ENCODE data around the gene SETD6.
"Not testable (repeated sequence)": the region's sequence is repeated elsewhere in the genome, so short reads cannot be mapped to it uniquely, and the experiment has no call there.

Gene SETD6

DNA sequence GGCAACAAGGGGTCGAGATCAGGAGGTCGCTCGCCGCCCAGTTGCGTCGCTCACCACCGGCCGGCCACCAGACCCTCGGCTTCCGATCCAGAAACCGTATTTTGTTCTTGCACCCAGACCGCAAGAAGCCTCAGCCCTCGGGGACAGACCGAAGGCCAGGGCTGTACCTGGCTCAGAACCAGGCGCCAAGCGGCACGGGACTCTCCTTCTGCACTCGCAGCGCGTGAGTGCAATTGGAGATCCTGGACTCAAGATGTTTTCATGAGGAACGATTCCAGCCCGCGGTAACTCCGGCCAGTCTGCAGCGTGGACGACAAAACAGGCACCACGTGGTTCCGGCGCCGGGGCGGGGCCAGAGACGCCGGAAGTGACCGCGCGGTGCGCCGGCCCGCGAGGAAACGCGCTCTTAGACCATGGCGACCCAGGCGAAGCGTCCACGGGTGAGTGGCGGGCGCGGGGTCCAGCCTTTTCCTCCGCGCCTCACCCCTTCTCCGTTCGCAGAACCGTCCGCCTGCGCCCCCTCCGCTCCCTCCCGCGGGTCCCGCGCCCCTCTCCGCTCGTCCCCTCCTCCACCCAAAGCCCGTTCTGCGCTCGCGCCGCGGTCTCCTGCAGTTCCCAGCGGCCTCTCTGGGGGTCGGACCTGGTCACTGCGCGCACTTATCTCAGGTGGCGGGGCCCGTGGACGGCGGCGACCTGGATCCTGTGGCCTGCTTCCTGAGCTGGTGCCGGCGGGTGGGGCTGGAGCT is at the start of gene SETD6:
Gene SETD6, plus strand, starts transcription at position 393 of the 746 bp plus-strand sequence. Its CDS starts 21 bp downstream, at position 414.
- DNase-seq (ENCODE audit: low read depth): peak; percentile 91

DNA sequence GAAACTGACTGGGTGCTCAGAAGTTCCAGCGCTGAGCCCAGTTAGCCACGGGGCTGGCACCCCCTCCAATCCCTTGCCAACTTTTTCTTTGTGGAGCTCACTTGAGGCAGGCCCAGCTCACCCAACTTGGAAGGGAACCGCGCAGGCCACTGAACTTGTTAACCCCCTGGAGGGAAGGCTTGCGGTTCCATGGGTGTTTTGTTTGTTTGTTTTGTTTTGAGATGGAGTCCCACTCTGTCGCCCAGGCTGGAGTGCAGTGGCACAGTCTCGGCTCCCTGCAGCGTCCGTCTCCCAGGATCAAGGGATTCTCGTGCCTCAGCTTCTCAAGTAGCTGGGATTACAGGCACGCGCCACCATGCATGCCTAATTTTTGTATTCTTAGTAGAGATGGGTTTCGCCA is 49.5 kb upstream of the SETD6 start:
- DNase-seq (ENCODE audit: low read depth): no peak

- no peak for DNase-seq (ENCODE audit: low read depth)
Observed at GRCh38 chr16:58466396-58466795, 48.9 kb upstream of the SETD6 start.

GRCh38 chr16:58467905-58468304 is 47.4 kb upstream of the SETD6 start:
- no peak for DNase-seq (ENCODE audit: low read depth)

- no peak for DNase-seq (ENCODE audit: low read depth)
Observed at GRCh38 chr16:58471209-58471975, 43.9 kb upstream of the SETD6 start.

DNA sequence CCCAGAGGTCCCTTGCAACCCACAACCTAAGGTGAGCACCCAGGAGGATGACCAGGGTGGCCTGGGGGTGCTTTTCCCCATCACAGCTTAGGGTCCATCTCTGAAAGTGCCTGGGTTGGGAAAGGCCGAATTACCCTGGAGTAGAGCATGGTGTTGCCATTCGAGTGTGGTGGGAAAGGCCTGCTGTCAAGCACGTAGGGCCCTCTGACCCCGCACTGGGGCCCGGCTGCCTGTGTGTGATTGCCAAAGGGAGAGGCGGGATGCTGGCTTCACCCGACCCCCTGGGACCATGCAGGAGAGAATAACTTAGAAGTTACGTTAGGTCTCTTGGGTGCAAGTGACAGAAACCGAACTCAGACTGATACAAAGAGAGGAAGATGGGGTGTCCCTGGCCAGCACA is 43.1 kb upstream of the SETD6 start:
- DNase-seq (ENCODE audit: low read depth): no peak

- no peak for DNase-seq (ENCODE audit: low read depth)
Observed at GRCh38 chr16:58472827-58473226, 42.5 kb upstream of the SETD6 start.

DNA sequence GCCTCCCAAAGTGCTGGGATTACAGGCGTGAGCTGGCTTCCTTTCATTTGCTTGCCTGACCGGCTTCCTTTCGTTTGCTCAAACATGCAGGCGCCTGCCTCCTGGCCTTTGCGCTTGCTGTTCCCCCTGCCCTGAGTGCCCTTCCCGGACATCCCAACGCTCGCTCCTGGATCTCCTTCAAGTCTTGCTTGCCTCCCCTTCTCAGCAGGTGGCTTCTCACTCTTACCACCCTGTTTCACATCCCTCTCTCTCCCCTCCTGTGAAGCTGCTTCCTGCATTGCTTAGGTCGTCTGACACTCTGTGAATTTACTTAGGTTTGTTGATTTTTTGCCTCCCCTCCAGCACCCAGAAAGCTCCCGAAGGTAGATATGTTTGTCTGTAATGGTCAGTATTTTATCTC is 41.0 kb upstream of the SETD6 start:
- DNase-seq (ENCODE audit: low read depth): no peak

DNA sequence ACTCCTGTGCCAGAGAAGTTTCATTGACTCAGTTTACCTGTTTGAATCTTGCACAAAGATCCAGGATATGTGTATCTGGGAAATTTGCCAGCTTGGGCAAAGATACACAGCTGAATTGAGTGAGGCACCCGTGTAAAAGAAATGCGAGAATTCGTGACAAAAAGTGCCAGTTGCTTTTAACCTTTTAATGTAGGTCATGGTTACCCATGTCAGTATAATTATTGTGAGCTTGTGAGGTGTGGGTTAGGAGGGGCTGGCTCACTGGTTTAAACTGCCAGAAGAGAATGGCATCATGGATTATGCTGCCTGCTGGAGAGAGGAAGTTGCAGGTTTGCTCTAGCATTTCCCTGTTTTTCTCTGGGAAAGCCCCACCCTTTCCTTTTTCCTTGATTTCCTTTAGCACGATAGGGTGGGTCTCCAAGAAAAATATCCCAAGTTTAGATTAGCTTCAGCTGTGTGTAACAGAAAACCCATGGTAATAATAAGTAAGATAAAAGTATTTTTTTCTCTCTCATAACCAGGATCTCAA is 40.2 kb upstream of the SETD6 start:
- no peak for DNase-seq (ENCODE audit: low read depth)

GRCh38 chr16:58476791-58477190 is 38.5 kb upstream of the SETD6 start:
- no peak for DNase-seq (ENCODE audit: low read depth)

- DNase-seq (ENCODE audit: low read depth): no peak
Observed at GRCh38 chr16:58478427-58478826, 36.9 kb upstream of the SETD6 start.

DNA sequence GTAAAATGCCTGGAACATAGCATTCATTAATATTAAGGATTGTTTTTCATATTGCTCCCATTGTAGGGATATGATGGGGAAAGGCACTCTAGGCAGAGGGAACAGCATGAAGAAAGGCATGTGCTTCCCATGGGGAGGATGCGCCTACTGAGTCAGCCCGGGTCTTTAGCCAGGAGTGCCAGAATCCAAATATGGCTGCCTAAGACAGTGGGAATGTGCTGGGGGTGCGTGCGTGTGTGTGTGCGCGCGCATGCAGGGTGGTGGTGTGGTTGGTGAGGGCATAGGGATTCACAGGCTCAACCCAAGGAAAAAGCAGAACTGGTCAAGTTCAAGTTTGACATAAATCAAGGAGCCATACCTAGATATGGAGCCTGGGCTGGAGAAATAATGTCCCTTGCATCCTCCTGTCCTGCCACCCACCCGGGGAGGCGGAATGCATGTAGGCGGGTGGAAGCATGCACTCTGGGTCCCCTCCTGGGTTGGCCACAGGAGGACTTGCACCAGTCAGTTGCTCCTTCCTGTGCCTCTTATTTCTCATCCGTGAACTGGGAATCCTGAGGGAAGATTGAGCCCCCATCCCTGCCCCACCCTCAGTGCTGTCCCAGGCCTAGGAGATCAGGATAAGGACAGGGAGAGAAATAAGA is 34.0 kb upstream of the SETD6 start:
- DNase-seq (ENCODE audit: low read depth): no peak

DNA sequence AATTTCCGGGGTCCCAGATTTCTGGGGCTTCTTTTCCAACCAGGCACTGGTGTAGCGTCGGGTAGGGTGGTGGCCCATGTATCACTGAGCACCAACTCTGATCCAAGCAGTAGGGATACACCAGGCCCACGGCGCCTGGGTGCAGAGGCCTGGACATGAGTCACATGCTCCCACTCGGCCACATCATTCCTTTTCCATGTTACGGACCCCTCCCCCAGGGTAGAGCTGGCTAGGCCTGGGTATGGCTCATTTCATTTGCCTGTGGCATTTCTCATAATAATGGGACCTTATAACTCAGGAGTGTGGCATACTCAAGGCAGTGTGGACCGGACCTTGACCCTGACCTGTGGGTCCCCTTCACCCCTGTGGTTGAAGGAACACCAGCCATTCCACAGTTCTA is 33.4 kb upstream of the SETD6 start:
- no peak for DNase-seq (ENCODE audit: low read depth)

DNA sequence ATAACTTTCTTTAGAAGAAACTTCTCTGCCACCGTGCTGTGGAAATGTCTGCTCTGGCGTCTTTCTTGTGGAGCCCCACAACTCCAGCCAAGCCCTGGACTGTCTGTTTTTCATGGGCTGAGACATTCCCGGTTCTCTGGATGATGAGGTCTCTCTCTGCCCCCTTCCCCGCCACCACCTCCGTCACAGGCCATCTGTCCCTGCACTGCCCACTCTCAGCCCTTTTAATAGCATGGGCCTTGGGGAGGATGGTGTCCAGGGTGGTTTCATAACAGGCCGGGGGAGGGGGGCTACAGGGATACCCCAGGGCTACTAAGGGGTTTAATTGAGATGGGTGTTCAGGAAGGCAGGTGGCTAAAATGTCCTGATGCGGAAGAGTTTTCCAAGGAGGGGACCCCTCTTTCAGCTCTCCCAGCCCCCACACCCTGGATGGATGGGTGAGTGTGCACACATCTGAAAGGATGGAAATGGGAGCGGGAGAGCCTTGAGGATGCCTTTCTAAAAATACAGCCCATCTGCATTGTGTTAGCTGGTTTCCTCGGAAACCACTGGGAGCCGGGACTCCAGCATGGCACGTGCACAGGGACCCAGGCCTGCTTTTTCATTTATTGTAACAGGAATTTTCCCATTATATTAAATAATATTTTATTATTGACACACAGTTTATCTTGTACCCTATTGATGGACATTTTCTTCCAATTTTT is 30.0 kb upstream of the SETD6 start:
- DNase-seq (ENCODE audit: low read depth): no peak

DNA sequence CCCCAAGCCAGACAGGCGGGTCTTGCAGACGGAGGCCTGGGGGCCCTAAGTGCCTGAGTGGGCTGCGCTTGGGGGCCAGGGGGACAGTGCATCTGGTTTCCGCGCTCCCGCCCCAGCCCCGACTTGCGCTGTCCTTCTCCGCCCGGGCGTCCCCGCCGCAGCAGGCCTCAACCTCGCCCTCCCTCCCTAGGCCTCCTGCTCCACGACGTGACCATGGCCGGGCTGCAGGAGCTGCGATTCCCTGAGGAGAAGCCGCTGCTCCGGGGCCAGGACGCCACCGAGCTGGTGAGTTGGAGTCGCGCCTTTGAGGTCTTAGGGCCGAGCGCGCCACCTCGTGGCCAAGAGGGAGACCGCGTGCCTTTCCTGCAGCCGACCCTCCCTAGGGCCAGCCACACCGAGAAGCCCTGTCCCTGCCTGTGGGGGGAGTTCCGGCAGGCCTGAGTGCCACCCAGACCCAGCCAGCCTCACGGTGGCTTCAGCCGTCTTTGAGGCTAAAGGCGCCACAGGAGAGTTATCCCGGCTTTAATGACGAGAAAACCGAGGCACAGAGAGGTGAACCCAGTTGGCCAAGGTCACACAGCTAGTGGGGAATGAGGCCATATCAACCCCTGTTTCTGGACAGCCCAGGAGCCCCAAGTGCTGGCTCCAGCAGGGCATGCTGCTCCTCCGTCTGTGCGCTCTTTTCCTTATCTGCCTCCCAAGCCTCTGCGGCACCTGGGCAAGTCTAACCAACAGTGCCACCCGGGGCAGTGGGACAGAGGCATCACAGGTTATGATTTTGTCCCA is 27.6 kb upstream of the SETD6 start:
- DNase-seq (ENCODE audit: low read depth): peak; percentile 45

DNA sequence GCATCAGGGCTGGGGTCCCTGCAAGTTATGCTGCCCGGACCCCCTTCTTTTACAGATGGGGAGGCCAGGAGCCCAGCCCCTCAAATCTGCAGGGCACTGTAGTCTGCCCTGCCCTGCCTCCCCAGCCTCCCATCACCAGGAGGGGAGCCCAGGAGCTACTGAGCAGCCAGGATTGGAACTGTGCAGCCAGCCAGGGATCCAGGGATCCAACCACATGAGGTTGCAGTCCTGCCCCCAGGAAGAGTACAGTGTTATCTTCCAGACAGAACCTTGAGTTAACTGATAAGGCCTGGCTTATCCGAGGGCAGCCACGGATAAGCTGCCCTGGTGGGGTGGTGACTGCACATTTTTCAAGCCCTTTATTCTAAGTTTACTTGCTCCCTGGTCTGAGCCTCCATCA is 26.8 kb upstream of the SETD6 start:
- no peak for DNase-seq (ENCODE audit: low read depth)

- DNase-seq (ENCODE audit: low read depth): no peak
Observed at GRCh38 chr16:58490065-58490464, 25.3 kb upstream of the SETD6 start.

GRCh38 chr16:58490539-58490938 is 24.8 kb upstream of the SETD6 start:
- DNase-seq (ENCODE audit: low read depth): not testable (repeated sequence)

DNA sequence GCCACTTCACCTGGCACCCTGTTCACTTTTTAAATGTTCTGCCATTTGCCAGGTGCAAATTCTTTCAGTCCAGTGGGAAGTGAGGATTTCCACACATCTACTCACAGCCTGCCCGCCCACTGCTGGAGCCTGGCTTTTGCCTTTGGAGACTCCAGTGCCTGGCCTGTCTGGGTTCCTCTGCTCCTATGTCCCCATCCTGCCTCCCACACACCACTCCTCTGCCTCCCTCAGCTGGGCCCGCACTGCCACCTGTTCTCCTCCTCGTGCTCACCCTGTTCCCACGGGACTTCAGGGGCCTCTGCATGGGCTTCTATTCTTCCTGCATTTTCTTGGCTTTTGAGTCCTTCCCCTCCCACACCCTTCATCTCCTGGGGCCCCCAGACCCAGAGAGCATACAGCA is 23.3 kb upstream of the SETD6 start:
- no peak for DNase-seq (ENCODE audit: low read depth)

- no peak for DNase-seq (ENCODE audit: low read depth)
Observed at GRCh38 chr16:58492735-58493134, 22.6 kb upstream of the SETD6 start.

GRCh38 chr16:58493756-58494431 is 21.4 kb upstream of the SETD6 start:
- no peak for DNase-seq (ENCODE audit: low read depth)
